HCEC 1CT (cell line): ENCODE measurements around the gene CTXND2.
"Not testable (repeated sequence)": the region's sequence is repeated elsewhere in the genome, so short reads cannot be mapped to it uniquely, and the experiment has no call there.

Source experiments
- DNase-seq: peaks from one replicate; pipeline ENCODE4 v3.0.0-alpha.2; 2017

The CTXND2 gene

DNA sequence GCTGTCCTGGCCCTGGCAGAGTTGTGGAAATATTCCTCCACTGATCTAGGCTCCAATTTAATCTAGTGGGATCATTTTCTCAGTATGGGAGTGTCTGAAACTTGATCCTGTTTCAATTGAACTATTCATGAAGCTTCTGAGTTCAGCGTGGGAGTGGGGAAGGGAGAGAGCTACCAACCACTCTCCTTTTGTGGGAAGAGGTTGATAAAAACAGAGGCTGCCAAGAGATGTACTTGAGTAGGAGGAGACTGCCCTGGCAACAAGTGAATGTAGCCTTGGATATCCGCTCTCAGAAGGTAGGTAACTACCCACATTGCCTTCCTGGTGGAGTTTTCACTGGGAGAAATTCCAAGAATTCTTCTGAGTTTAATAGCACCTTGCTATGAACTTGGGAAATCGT, at the start of gene CTXND2:
CTXND2 (plus strand) TSS at position 119 of the 400 bp plus-strand sequence. CDS start 25,179 bp downstream, outside the sequence.
- no peak for DNase-seq

DNA sequence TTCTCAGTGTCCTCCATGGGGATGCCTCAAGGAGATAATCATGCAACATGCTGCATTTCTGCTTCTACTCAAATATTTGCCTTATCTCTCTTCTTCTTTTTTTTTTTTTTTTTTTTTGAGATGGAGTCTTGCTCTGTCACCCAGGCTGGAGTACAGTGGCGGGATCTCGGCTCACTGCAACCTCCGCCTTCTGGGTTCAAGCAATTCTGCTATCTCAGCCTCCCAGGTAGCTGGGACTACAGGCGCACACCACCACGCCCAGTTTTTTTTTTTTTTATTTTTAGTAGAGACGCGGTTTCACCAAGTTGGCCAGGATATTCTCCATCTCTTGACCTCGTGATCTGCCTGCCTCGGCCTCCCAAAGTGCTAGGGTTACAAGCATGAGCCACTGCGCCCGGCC, 46.1 kb upstream of the CTXND2 start:
- not testable (repeated sequence) for DNase-seq

DNA sequence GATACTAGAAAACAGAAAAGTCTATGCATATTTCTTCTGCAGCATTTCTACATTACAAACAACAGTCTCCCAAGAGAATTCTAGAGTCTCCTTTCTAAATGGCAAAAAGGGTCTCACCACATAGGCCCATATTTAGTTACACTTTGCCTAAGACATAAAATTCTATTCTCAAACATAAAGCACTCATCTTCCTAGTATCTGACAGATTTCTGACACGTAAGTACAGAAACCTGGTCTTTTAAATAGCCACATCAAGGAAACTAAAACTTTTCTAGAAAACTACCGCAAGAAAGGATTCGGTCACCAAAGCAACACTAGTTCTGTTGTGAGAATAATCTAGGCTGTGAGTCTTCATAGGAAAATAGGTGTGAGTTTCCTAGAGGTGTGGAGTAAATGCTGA, 45.3 kb upstream of the CTXND2 start:
- no peak for DNase-seq

DNA sequence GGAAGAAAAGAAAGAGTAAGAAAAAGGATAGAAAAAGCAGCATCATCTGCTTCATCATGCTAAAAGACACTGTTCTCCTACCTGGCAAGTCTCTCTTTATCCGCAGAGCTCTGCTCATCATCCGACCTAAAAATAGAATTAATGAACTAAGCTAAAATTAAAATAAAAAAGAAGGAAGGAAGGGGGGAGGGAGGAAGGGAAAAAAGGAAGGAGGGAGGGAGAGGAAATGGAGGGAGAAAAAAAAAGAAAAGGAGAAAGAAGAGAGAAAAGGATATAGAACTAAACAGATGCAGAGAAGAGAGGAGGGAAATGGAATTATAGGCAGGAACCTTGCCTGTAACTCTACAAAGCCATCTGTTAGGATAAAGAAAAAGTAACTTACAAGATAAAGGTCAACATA, 44.6 kb upstream of the CTXND2 start:
- no peak for DNase-seq

DNA sequence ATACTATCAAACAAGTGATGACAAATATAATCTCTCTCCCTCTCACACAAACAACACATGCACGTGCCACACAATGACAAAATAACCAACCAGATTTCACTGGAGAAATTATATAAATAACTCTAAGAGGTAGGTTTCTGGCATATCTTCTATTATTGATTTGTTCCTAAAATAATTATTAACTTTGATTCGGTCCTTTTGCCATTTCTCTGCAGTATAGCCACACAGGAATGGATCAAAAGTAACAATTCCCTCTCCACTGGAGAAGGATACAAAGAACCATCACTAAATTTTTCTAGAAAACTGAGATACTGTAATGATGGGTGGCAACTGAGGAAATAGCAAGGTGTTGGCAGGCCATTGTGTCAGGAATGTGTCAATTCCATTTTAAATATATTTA, 44.0 kb upstream of the CTXND2 start:
- DNase-seq = no peak

DNA sequence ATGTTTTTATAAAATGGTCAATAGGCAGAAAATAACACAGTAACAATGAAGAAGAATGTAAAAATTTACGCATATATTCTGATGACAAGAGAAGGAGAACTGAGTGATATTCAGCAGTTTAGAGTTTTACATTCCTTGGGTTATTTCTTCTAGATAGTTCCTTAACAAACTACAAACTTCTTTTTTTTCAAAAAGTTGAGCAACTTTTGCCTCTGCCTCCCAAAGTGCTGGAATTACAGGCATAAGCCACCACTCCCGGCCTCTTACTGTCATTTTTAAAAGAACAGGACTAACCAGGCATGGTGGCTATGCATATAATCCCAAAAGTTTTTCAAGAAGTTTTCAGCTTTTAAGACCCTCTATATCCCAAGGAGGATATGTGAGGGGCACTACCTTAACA, 43.5 kb upstream of the CTXND2 start:
- DNase-seq = no peak

DNA sequence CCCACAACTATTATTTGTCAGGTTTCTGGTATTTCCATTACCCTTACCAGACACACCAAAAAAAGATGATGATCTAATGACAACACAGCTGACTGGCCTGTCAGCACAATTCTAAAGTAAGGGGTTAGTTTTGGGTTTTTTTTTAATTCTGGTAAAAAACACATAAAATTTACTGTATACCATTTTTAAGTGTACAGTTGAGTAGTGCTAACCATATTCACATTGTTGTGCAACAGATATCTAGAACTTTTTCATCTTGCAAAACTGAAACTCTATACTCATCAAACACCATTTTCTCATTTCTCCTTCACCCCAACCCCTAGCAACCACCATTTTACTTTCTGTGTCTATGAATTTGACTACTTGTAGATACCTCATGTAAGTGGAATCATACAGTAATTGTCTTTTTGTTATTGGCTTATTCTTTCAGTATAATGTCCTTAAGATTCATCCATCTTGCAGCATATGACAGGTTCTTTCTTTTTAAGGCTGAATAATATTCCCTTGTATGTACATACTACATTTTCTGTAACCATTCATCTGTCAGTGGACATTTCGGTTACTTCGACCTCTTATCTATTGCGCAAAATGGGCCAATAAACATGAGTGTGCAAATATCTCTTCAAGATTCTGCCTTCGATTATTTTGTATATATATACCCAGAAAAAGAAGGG, 40.3 kb upstream of the CTXND2 start:
- no peak for DNase-seq

DNA sequence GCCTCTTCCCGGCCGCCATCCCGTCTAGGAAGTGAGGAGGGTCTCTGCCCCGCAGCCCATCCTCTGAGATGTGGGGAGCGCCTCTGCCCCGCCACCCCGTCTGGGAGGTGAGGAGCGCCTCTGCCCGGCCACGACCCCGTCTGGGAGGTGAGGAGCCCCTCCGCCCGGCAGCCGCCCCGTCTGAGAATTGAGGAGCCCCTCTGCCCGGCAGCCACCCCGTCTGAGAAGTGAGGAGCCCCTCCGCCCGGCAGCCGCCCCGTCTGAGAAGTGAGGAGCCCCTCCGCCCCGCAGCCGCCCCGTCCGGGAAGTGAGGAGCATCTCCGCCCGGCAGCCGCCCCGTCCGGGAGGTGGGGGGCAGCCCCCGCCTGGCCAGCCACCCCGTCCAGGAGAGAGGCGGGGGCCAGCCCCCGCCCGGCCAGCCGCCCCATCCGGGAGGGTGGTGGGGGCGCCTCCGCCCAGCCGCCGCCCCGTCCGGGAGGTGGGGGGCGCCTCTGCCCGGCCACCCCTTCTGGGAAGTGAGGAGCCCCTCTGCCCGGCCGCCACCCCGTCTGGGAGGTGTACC, 36.1 kb upstream of the CTXND2 start:
- DNase-seq = not testable (repeated sequence)

DNA sequence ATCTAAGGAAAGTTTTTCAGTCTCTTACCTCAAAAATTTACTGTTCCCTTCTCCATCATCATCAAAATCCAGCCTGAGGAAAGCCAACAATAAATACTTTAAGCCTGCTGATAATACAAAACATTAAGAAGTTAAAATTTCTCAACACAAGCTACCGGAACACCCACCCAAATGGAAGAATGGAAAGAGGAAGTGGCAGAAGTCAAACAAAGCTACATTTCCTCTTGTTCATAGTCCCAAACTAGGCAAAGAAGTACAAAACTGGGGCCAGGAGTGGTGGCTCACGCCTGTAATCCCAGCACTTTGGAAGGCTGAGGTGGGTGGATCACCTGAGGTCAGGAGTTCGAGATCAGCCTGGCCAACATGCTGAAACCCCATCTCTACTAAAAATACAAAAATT, 34.2 kb upstream of the CTXND2 start:
- DNase-seq = not testable (repeated sequence)

DNA sequence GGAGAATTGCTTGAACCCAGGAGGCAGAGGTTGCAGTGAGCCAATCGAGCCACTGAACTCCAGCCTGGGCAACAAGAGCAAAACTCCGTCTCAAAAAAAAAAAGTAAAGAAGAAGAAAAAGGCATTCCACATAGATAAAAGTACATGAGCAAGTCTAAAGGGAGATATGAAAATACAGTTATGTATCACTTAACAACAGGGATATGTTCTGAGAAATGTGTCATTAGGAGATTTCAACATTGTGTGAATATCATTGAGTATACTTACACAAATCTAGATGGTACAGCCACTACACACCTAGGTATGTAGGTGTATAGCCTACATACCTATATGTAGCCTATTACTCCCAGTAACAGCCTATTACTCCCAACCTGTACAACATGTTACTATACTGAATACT, 23.2 kb upstream of the CTXND2 start:
- no peak for DNase-seq

DNA sequence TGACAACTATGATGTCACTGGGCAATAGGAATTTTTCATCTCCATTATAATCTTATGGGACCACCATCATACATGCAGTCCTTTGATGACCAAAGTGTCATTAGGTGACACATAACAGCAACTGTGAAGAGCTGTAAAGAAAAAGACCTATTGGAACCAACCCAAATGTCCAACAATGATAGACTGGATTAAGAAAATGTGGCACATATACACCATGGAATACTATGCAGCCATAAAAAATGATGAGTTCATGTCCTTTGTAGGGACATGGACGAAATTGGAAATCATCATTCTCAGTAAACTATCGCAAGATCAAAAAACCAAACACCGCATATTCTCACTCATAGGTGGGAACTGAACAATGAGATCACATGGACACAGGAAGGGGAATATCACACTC, 22.7 kb upstream of the CTXND2 start:
- DNase-seq = not testable (repeated sequence)

DNA sequence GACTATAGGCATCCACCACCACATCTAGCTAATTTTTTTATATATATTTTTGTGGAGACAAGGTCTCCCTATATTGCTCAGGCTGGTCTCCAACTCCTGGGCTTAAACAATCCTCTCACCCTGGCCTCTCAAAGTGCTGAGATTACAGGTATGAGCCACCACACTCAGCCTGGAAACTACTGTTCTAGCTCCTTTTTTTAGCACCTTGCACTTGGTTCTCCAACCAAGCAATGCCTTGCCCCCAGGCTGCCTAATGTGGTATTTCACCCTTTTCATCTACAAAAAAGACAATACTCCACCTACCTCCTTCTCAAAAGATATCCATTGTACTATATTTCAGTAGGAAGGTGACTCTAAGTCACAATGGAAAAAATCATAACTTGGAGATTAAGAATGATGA, 17.3 kb upstream of the CTXND2 start:
- DNase-seq = no peak

DNA sequence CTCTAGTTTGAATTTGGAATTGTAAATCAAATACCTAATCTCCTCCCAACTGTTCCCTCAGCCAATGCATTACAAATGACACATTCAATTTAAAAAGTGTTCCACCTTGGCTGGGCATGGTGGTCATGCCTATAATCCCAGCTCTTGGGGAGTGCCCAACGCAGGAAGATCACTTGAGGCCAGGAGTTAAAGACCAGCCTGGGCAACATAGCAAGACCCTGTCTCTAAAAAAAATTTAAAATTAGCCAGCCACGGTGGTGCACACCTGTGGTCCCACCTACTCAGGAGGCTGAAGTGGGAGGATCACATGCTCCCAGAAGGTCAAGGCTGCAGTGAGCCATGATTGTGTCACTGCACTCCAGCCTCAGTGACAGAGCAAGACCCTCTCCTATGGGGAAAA, 14.4 kb upstream of the CTXND2 start:
- DNase-seq = no peak

DNA sequence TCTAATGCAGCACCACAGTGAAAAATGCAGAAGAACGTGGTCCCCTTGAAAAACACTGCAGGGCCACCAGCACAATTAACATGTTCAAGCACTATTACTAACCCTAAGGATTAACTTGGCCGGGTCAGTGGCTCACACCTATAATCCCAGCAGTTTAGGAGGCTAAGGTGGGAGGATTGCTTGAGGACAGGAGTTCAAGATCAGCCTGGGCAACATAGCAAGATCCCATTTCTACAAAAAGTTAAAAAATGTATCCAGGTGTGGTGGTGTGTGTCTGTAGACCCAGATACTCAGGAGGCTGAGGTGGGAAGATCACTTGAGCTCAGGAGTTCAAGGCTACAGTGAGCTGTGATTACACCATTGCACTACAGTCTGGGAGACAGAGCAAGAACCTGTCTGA, 13.4 kb upstream of the CTXND2 start:
- DNase-seq = no peak

DNA sequence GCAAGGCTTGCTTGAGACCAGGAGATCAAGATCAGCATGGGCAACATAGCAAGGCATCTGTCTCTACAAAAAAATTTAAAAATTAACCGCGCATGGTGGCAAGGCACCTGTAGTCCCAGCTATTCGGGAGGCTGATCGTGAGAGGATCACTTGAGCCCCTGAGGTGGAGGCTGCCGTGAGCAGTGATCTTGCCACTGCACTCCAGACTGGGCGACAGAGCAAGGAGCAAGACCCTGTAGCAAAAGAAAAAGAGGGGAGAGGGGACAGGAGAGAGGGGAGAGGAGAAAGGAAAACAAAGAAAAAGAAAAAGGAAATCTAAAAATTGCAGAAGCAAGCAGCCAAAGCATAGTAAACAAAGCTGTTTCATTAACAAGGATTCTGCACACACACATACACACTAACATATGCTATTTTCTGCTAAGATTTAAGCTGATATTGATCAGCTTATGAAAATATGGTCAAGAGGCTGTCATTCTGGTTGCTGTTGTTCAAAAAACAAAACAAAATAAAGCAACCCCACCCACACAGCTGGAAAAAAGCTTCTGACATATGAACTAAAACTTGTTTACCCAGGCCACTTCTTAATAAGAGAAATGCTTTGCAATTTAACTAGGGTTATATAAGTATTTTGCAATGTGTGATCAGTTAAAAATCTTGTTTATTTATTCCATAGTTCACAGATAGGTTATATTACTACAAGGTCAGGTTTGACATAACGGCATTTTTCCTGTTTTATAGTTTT, 12.3 kb upstream of the CTXND2 start:
- no peak for DNase-seq

DNA sequence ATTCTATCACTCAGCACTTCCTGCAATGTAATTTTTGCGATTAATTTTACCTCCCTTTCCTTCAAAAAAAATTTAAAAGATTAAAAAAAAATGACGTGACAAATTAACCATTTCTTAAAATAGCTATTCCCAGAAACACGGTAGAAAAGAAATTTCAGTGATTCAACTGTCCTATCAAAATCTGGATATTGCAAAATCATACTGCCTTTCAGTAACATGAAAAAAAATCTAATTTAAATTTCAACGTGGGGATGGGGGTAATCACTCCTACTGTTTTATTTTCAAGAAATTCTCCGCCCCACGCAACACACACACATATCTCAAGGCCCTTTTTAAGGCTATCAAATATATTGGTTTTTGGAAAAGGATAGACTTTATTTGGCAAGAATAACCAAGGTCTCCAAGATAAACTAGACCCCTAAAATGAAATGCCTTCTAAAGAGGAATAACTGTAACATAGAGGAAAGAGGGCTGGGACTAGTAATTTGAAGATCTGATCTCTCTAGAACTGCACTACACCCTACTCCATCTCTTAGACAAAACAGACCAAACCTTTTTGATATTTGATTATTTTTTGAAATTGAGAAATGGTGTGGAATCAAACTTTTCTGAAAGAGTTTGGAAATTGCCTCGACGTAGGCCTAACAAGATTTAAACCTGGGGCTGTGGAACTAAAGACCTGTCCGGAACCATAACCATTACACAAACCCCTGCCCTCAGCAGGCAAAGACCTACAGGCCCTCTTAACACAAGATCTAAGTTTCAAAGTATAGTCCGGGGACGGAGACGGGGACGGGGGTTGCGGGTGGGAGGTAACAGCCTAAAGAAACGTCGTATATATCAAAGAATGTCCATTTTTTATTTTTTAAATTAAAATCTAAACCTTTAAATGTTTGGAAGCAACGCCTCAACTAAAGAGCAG, 11.5 kb upstream of the CTXND2 start:
- DNase-seq = peak; percentile 7

DNA sequence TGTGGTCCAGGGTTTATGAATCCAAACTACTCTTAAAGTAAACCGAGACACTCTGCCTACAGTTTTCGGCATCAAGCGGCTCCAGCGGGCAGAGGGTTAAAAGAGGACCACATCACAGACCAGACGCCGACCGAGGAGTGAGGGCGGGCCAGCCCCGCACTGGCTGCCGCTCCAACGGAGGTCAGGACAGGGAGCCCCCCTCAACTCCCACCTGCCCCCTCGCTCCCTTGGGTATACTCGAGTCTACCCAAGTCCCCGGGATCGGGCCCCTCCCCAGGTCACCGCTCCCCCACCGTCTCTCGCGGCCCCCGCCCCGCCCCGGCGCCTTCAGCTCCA, 10.8 kb upstream of the CTXND2 start:
- DNase-seq = peak; percentile 72

DNA sequence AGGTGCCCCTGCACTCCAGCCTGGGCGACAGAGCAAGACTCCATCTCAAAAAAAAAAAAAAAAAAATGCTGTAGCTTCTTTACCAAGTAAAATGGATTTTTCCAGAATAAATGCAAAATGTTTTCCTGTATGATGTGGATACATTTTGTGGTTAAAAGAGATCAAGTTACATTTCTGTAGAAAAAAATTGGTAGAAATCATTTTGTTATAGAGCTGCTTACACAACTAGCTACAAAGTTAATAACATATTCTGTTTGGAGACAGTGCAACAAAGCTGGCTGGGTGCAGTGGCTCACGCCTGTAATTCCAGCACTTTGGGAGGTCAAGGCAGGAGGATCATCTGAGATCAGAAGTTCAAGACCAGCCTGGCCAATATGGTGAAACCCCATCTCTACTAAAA, 8.0 kb upstream of the CTXND2 start:
- peak; percentile 38 for DNase-seq

DNA sequence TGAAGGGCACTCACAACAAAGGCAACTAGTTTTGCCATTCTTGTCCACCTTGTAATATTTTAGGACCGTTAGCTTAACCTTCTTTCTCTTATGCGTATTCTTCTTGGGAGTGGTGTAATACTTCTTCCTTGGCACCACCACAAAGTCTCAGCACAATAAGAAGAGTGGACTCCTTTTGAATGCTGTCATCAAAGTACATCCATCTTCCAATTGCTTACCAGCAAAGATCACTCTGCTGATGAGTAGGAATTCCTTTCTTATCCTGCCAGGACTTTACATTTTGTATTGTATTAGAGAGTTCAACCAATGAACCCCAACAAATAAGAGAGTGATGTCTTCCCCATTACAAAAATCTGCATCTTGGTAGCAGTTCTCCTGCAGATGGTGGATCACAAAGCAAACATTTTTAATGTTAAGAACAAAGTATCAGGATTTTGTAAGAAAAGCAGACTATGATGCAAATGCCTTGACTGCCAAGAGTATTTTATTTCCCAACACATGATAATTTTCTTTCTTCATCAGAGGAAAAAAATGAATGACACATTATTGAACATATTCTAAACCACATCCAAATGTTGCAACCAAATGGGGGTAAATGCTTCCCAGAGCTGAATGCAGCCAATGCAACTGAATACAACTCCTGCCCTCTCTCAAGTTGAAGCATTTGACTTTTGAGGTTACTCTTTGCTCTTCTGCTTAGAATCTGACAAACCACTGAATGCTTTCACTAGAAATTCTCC, 5.4 kb upstream of the CTXND2 start:
- DNase-seq = peak; percentile 98

DNA sequence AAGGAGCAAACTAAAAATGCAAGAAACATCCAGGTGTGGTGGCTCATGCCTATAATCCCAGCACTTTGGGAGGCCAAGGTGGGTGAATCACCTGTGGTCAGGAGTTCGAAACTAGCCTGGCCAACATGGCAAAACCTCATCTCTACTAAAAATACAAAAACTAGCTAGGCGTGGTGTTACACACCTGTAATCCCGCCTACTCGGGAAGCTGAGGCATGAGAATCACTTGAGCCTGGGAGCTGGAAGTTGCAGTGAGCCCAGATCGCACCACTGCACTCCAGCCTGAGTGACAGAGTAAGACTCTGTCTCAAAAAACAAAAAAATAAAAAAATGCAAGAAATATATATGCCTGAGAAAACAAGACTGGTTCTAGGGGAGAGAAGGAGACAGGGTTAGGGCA, 3.8 kb upstream of the CTXND2 start:
- not testable (repeated sequence) for DNase-seq

DNA sequence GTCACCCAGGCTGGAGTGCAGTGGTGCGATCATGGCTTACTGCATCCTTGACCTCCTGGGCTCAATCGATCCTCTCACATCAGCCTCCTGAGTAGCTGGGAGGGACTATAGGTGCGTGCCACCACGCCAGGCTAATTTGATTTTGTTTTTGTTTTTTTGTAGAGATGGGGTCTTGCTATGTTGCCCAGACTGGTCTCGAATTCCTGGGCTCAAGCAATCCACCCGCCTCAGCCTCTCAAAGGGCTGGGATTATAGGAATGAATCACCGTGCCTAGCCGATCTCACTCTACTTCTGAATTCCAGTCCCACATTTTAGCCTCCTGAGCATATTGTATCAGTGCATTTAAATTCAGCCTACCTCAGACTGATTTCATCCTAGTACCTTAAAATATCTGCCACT, 1.8 kb downstream of the CTXND2 start:
- DNase-seq = no peak

DNA sequence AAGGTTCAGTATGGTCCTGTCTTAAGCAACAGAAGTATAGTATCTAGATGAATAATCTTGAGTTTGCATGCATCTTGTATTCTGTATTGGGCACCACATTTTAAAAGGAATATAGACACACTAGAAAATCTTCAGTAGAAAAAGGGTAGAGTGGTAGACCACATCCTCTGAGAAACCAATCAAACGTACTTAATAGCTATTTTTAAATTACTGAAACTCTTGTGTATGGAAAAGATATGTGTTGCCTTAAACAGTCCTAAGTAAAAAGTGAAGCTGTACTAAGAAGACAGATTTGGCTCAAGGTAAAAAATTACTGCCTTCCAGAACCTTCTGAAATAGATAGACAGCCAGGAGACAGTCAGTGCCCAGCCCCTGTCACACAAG, 3.1 kb downstream of the CTXND2 start:
- DNase-seq = no peak
